Esophagus muscularis mucosa (tissue), 4 donors: Measurements from ENCODE around the gene GAS1. TPM values are rescaled to one million over a fixed set of nuclear protein-coding genes. Genes with fewer than 3 reads are reported as not detected.

Experiments used
- DNase-seq: peaks from one replicate; pipeline ENCODE4 v3.0.0-alpha.2; 2017; ENCODE audit errors: extremely low spot score
- H3K27ac ChIP-seq, 4 donors: fragments of 200-600 bp; sonication (generic); replicated peaks in 1 of 4; 1 replicate in 3 of 4; 2 replicates in 1 of 4; pipeline ENCODE4 v1.5.1; 2016 to 2019; ENCODE audit warnings: mild to moderate bottlenecking in 1 of 4
- H3K27me3 ChIP-seq, 4 donors: fragments of 200-600 bp; sonication (generic); one replicate each; pipeline versions ENCODE4 v1.5.1 to v1.6.0; 2016 to 2019
- H3K36me3 ChIP-seq, 4 donors: fragments of 200-600 bp; sonication (generic); one replicate each; pipeline ENCODE4 v1.5.1; 2016 to 2019
- H3K4me1 ChIP-seq, 4 donors: fragments of 200-600 bp; sonication (generic); one replicate each; pipeline ENCODE4 v1.5.1; 2016 to 2019
- H3K4me3 ChIP-seq, 4 donors: fragments of 200-600 bp; sonication (generic); 1 replicate in 2 of 4; 2 replicates in 2 of 4; pipeline ENCODE4 v1.5.1; 2016 to 2019; ENCODE audit warnings: mild to moderate bottlenecking in 4 of 4, moderate library complexity in 1 of 4
- H3K9me3 ChIP-seq, 4 donors: fragments of 200-600 bp; sonication (generic); 1 replicate in 3 of 4; 2 replicates in 1 of 4; pipeline ENCODE4 v1.5.1; 2016 to 2019
- CTCF ChIP-seq, 3 experiments: fragments of 200-600 bp in 2 of 3; fragments of 450-650 bp in 1 of 3; sonication (generic) in 2 of 3; IDR thresholded peaks; one replicate each; pipeline ENCODE4 v1.5.1; 2017 to 2019; ENCODE audit warnings: antibody characterized with exemption in 3 of 3, mild to moderate bottlenecking in 2 of 3, moderate library complexity in 1 of 3
- EP300 ChIP-seq: sonication (generic); formaldehyde crosslinking; IDR thresholded peaks from one replicate; pipeline ENCODE4 v1.6.1; 2017; ENCODE audit warnings: antibody characterized with exemption
- POLR2A ChIP-seq: fragments of 450-650 bp; IDR thresholded peaks from one replicate; pipeline ENCODE4 v1.6.1; 2017; ENCODE audit warnings: antibody characterized with exemption, moderate library complexity, mild to moderate bottlenecking, low read depth
- POLR2AphosphoS5 ChIP-seq, 2 donors: sonication (generic); formaldehyde crosslinking; IDR thresholded peaks; one replicate each; pipeline ENCODE4 v1.6.1; 2017; ENCODE audit warnings: antibody characterized with exemption in 2 of 2
- WGBS: methylation state at CpG from one replicate; pipeline ENCODE4 v1.1.5; 2018; 5-methylcytosine and 5-hydroxymethylcytosine counted together
- intact Hi-C: fragments of 100-400 bp; cut with DNase I; formaldehyde crosslinking; loops from one replicate; pipeline ENCODE4 v1.15.1; 2023
- total RNA-seq, 4 donors: library from RNA; depleted of rRNA; stranded (reverse); fragments of >200 nt; gene quantifications; one replicate each; pipeline versions ENCODE4 v1.1.0 to v1.2.1, GENCODE V29; 2016

Gene GAS1
- total RNA-seq, 4 donors from 2014 or later = 47.4 to 152 (median 86.5) TPM

GRCh38 chr9:86968258-86968920, 21.1 kb upstream of the GAS1 start:
- H3K27me3 ChIP-seq = no peaks in the 10 kb centered on the region
- intact Hi-C loops = no loop called here
- 73% methylated on average over 6 of the region's 8 CpGs for WGBS

GRCh38 chr9:86966852-86967511, 19.7 kb upstream of the GAS1 start:
- H3K9me3 ChIP-seq = no peaks in the 10 kb centered on the region
- WGBS = 54% methylated on average over 10 of the region's 10 CpGs
- H3K4me1 ChIP-seq = peaks cover 0 to 56% (median 40%) of the 10 kb centered on the region in 4 donors
- DNase-seq = no peak
- peak overlapping the region; percentile 53 to 73 (median 60) for H3K27ac ChIP-seq
- H3K36me3 ChIP-seq = no peaks in the 10 kb centered on the region
- intact Hi-C loops = no loop called here
- TF ChIP-seq POLR2A (no peak), CTCF (IDR thresholded peaks at IDR 0.05) (no peak), EP300 (no peak), POLR2AphosphoS5 (IDR thresholded peaks at IDR 0.05) (no peak)
- H3K27me3 ChIP-seq = no peaks in the 10 kb centered on the region
- H3K4me3 ChIP-seq = peak overlapping the region in 1 of 4 donors; percentile 2

More at GRCh38 chr9:86968258-86968920, 21.1 kb upstream of the GAS1 start:
- Histone ChIP-seq H3K4me3 (no peak overlapping the region), H3K36me3 (no peaks in the 10 kb centered on the region), H3K9me3 (no peaks in the 10 kb centered on the region), H3K27ac (no peak overlapping the region), H3K4me1 (peaks cover 0 to 50% (median 33%) of the 10 kb centered on the region in 4 donors)
- TF ChIP-seq POLR2A (no peak), EP300 (no peak), CTCF (IDR thresholded peaks at IDR 0.05) (no peak), POLR2AphosphoS5 (IDR thresholded peaks at IDR 0.05) (no peak)
- DNase-seq = no peak

DNA sequence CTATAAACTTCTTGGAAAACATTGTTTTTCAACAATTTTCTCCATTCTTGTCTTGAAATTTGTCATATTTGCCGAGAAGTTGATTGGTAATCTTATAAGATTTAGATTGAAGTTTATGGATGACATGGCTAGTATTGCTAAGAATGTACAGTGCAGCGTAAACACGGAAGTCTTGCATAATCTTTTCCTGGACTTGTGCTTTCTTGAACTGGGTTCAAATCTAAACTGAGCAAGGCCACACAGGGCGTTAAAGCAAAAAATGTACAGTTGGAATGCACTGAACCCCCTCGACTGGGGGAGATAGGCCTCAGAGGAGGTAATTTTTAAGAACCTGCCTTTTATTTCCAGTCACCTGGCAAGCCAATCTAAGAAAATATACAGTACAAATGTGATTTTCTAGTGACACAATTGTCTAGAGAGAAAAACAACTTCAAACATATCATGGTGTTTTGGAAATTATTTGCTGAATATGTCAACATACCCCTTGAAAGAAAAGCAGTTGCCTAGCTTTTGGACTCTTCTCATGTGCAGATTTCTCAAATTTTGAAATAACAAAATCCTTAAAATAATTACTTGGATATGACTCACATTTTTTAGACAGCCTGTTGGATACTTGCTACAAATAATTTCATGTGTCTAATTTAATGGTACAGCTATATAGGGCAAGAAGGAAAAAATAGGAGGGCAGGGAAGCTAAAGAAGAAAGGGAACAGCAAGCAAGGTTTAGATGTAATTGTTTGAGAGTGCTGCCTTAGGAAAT, 18.5 kb upstream of the GAS1 start:
- no peaks in the 10 kb centered on the region for H3K9me3 ChIP-seq
- peak overlapping the region; percentile 53 to 73 (median 60) for H3K27ac ChIP-seq
- intact Hi-C loops = no loop called here
- H3K36me3 ChIP-seq = no peaks in the 10 kb centered on the region
- H3K27me3 ChIP-seq = no peaks in the 10 kb centered on the region
- WGBS = 41% methylated on average over 5 of the region's 5 CpGs
- no peak overlapping the region for H3K4me3 ChIP-seq
- no peak for DNase-seq
- peaks cover 0 to 49% (median 40%) of the 10 kb centered on the region in 4 donors for H3K4me1 ChIP-seq
- TF ChIP-seq POLR2A (no peak), CTCF (IDR thresholded peaks at IDR 0.05) (no peak), POLR2AphosphoS5 (IDR thresholded peaks at IDR 0.05) (peak in 1 of 2 donors; percentile 9)

GRCh38 chr9:86962692-86963091, 15.4 kb upstream of the GAS1 start:
- Histone ChIP-seq H3K36me3 (no peaks in the 10 kb centered on the region), H3K9me3 (no peaks in the 10 kb centered on the region), H3K4me1 (peaks cover 0 to 43% (median 35%) of the 10 kb centered on the region in 4 donors), H3K27me3 (no peaks in the 10 kb centered on the region), H3K27ac (no peak overlapping the region), H3K4me3 (peak overlapping the region in 3 of 4 donors; percentile 16 to 43 (median 18))
- 56% methylated on average over 9 of the region's 9 CpGs for WGBS
- no peak for TF ChIP-seq POLR2AphosphoS5 (IDR thresholded peaks at IDR 0.05)
- TF ChIP-seq CTCF (IDR thresholded peaks at IDR 0.05) = no peak
- TF ChIP-seq POLR2A = no peak
- TF ChIP-seq EP300 = no peak
- no peak for DNase-seq
- intact Hi-C loops = no loop called here
